ENCODE results near the gene SLC5A9. TPM values are rescaled to one million over a fixed set of nuclear protein-coding genes. Genes with fewer than 3 reads are reported as not detected.

The SLC5A9 gene
- 0.25 TPM for total RNA-seq

GRCh38 chr1:48222501-48223242 lies at the start of gene SLC5A9:
TSS of gene SLC5A9 (plus strand) at chr1:48222716. CDS start at chr1:48222737, 21 bp downstream.
- no peak for DNase-seq (ENCODE audit: extremely low spot score in 2 of 2)

GRCh38 chr1:48175116-48175515 lies 47.4 kb upstream of the SLC5A9 start:
- no peak for TF ChIP-seq POLR2A (IDR thresholded peaks at IDR 0.05)
- no peak for TF ChIP-seq POLR2AphosphoS5 (IDR thresholded peaks at IDR 0.05; ENCODE audit: insufficient read depth in 1 of 2, low read depth in 1 of 2)
- no peak for TF ChIP-seq CTCF (IDR thresholded peaks at IDR 0.05)

More at GRCh38 chr1:48222501-48223242, at the start of gene SLC5A9:
- H3K4me1 ChIP-seq = no peaks in the 10 kb centered on the region
- intact Hi-C loops (cut with DNase I) = no loop called here
- no peaks in the 10 kb centered on the region for H3K9me3 ChIP-seq
- no peak within 1 kb of the TSS for H3K27ac ChIP-seq
- H3K4me3 ChIP-seq = no peak within 1 kb of the TSS
- H3K36me3 ChIP-seq = no peaks in the 10 kb centered on the region
- no peak for TF ChIP-seq POLR2AphosphoS5 (IDR thresholded peaks at IDR 0.05; ENCODE audit: insufficient read depth in 1 of 2, low read depth in 1 of 2)
- TF ChIP-seq CTCF (IDR thresholded peaks at IDR 0.05) = no peak
- no peak for TF ChIP-seq POLR2A (IDR thresholded peaks at IDR 0.05)
- no peaks in the 10 kb centered on the region for H3K27me3 ChIP-seq

GRCh38 chr1:48177257-48177656 lies 45.3 kb upstream of the SLC5A9 start:
- no peaks in the 10 kb centered on the region for H3K4me1 ChIP-seq
- no peaks in the 10 kb centered on the region for H3K27me3 ChIP-seq
- no peaks in the 10 kb centered on the region for H3K36me3 ChIP-seq
- intact Hi-C loops (cut with DNase I) = no loop called here
- H3K9me3 ChIP-seq = no peaks in the 10 kb centered on the region
- peak in 1 of 2 donors; percentile 52 for TF ChIP-seq POLR2AphosphoS5 (IDR thresholded peaks at IDR 0.05; ENCODE audit: insufficient read depth in 1 of 2, low read depth in 1 of 2)
- no peak for TF ChIP-seq POLR2A (IDR thresholded peaks at IDR 0.05)
- no peak overlapping the region for H3K27ac ChIP-seq
- DNase-seq (ENCODE audit: extremely low spot score in 2 of 2) = no peak
- no peak overlapping the region for H3K4me3 ChIP-seq

More at GRCh38 chr1:48175116-48175515, 47.4 kb upstream of the SLC5A9 start:
- H3K36me3 ChIP-seq = no peaks in the 10 kb centered on the region
- H3K9me3 ChIP-seq = no peaks in the 10 kb centered on the region
- no peak for DNase-seq (ENCODE audit: extremely low spot score in 2 of 2)
- H3K4me1 ChIP-seq = no peaks in the 10 kb centered on the region
- no peak overlapping the region for H3K27ac ChIP-seq
- intact Hi-C loops (cut with DNase I) = no loop called here
- no peak overlapping the region for H3K4me3 ChIP-seq
- no peaks in the 10 kb centered on the region for H3K27me3 ChIP-seq

- intact Hi-C loops (cut with DNase I) = no loop called here
- H3K27ac ChIP-seq = no peak overlapping the region
- H3K4me3 ChIP-seq = no peak overlapping the region
- H3K36me3 ChIP-seq = no peaks in the 10 kb centered on the region
- no peaks in the 10 kb centered on the region for H3K4me1 ChIP-seq
- no peaks in the 10 kb centered on the region for H3K9me3 ChIP-seq
- H3K27me3 ChIP-seq = no peaks in the 10 kb centered on the region
- TF ChIP-seq POLR2AphosphoS5 (IDR thresholded peaks at IDR 0.05; ENCODE audit: insufficient read depth in 1 of 2, low read depth in 1 of 2) (no peak), POLR2A (IDR thresholded peaks at IDR 0.05) (no peak), CTCF (IDR thresholded peaks at IDR 0.05) (no peak)
- DNase-seq (ENCODE audit: extremely low spot score in 2 of 2) = no peak
These were observed 40.7 kb upstream of the SLC5A9 start for GRCh38 chr1:48181669-48182367.

- Histone ChIP-seq H3K9me3 (no peaks in the 10 kb centered on the region), H3K27ac (no peak overlapping the region), H3K4me3 (no peak overlapping the region), H3K36me3 (no peaks in the 10 kb centered on the region), H3K4me1 (no peaks in the 10 kb centered on the region), H3K27me3 (no peaks in the 10 kb centered on the region)
- DNase-seq (ENCODE audit: extremely low spot score in 2 of 2) = no peak
- no peak for TF ChIP-seq CTCF (IDR thresholded peaks at IDR 0.05)
- no peak for TF ChIP-seq POLR2AphosphoS5 (IDR thresholded peaks at IDR 0.05; ENCODE audit: insufficient read depth in 1 of 2, low read depth in 1 of 2)
- TF ChIP-seq POLR2A (IDR thresholded peaks at IDR 0.05) = no peak
- intact Hi-C loops (cut with DNase I) = no loop called here
These were observed 40.1 kb upstream of the SLC5A9 start for GRCh38 chr1:48182439-48182838.
